BE2C (cell line): Measurements from ENCODE around the gene EVA1A.

Experiments
- DNase-seq: peaks from one replicate; pipeline ENCODE4 v3.0.0-alpha.2; 2020
- H3K27me3 ChIP-seq: fragments of 250-450 bp; sonication (Bioruptor Pico); 2 replicates; pipeline ENCODE4 v1.5.1; 2020; ENCODE audit warnings: mild to moderate bottlenecking
- H3K36me3 ChIP-seq: fragments of 250-450 bp; sonication (Bioruptor Pico); 2 replicates; pipeline ENCODE4 v1.5.1; 2020; ENCODE audit warnings: mild to moderate bottlenecking
- H3K4me1 ChIP-seq: fragments of 250-450 bp; sonication (Bioruptor Pico); 2 replicates; pipeline ENCODE4 v1.5.1; 2020
- H3K4me3 ChIP-seq: 2 replicates; pipeline ENCODE4 v1.5.1; 2011; ENCODE audit warnings: low read depth, low read length
- H3K9me3 ChIP-seq: fragments of 250-450 bp; sonication (Bioruptor Pico); 2 replicates; pipeline ENCODE4 v1.5.1; 2020
- TF ChIP-seq, protein P1 (sequence below): IDR thresholded peaks from 2 replicates; pipeline ENCODE4 v1.5.1; 2012; ENCODE audit warnings: mild to moderate bottlenecking, low read depth, low read length

The EVA1A gene

DNA sequence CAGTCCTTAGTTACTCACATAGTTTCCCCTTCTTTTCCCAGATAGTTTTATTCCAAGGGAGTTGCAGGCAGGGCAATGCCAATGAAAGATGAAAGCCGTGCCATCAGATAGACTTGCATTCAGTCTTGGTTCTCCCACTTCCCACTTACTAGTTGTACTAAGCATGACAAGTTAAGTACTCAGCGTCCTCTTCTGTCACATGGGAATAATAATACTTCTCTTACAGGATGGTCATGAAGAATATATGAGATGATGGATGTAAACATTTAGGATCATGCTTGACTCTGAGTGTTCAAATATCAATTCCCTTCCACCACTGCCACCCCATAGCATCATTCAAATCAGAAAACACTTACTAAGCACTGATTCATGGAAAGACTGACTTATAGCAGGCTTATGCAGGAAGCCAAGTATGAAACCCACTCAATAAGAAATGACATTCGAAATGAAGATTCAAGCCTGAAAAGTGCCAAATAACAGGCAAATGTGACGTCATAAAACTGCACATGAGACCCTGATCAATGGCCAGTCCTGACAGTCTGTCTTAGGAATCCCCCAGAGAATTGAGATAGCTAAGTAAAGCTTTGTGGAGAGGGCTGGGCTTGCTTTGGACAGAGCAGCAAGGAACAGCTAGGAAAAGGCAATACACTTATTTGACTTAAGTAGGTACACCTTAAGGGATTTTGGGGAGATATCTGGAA, 11.1 kb upstream of the EVA1A start:
- Histone ChIP-seq H3K36me3 (no peaks in the 10 kb centered on the region), H3K4me1 (no peaks in the 10 kb centered on the region), H3K9me3 (no peaks in the 10 kb centered on the region), H3K27me3 (no peaks in the 10 kb centered on the region), H3K4me3 (no peak overlapping the region)
- TF ChIP-seq, protein P1, sequence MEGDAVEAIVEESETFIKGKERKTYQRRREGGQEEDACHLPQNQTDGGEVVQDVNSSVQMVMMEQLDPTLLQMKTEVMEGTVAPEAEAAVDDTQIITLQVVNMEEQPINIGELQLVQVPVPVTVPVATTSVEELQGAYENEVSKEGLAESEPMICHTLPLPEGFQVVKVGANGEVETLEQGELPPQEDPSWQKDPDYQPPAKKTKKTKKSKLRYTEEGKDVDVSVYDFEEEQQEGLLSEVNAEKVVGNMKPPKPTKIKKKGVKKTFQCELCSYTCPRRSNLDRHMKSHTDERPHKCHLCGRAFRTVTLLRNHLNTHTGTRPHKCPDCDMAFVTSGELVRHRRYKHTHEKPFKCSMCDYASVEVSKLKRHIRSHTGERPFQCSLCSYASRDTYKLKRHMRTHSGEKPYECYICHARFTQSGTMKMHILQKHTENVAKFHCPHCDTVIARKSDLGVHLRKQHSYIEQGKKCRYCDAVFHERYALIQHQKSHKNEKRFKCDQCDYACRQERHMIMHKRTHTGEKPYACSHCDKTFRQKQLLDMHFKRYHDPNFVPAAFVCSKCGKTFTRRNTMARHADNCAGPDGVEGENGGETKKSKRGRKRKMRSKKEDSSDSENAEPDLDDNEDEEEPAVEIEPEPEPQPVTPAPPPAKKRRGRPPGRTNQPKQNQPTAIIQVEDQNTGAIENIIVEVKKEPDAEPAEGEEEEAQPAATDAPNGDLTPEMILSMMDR = no peak
- no peak for DNase-seq

DNA sequence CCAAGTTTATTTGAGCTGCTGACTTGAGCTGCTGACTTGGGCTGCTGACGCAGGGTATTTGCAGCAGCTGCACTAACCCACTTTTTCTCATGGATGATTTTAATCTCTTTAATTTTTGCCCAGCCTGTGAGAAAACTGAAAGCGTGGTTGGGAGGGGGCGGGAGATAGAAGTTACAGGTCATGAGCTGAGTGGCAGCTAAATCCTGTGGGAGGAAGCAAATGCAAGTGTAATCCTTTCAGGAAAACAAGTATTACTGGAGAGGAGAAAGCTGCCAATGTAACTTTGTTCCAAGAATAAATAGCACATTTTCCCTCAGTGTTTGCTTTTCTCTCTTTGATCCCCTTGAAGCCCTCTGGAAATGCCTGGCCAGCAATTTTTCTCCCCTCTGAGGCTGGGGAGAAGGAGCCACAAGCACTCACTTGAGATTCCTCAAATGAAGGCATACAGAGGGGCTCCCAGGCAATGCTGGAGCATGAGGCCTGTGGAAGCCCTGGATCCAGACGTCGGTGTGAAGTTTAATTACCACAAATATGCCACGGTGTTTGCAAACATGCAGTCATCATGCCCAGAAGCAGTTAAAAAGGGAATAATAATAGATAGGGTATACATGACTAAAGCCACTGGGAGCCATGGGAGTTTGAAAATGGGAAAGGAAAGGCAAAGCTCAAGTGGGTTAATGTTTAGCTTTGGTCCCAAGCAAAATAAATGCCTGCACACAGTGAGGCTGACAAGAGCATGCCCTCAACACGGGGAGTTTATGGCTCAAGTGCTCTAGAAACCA, 10.4 kb upstream of the EVA1A start:
- no peaks in the 10 kb centered on the region for H3K9me3 ChIP-seq
- DNase-seq = no peak
- H3K4me3 ChIP-seq = no peak overlapping the region
- H3K27me3 ChIP-seq = no peaks in the 10 kb centered on the region
- TF ChIP-seq, protein P1 = no peak
- H3K36me3 ChIP-seq = no peaks in the 10 kb centered on the region
- no peaks in the 10 kb centered on the region for H3K4me1 ChIP-seq

DNA sequence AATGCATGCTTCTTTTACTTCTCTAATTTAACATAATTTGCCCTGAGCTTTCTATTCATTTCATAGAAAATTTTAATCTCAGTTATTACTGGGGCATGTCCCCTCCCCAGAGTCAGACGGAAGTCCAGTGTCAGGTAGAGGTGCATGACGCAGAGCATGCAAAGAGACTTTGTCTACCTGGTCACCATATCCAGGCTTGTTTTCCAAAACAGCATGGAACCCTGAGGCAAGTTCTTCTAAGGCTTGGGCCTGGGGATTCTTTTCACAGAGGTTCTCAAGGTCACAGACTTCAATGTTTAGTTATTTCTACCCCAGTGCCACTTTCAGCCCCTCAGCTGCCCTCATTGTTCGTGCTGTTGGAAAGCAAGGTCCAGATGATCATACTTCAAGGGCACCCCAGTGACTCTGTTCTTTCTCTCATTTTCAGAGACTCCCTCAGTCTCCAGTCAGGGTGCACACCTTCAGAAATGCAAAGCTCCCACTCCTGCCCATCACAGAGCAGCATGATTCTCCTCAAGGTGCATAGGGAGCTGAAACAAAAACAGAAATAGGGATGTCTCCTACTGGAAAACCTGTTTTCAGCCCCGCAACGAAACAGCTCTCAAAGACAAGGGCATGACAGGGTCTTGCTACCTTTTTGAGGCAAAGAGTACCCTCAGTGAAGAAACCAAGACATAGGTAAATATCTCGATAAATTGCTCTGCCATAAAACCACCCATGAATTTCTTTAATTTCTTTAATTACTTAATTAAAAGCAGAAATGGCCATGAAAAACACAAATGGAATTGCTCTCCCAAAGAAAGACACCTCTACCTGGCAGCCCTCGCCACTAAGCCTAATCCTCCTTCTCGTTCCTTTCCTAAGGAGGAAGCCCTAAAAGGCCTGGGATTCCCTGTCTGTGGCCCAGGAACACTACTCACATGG, 9.5 kb upstream of the EVA1A start:
- H3K27me3 ChIP-seq = no peaks in the 10 kb centered on the region
- no peaks in the 10 kb centered on the region for H3K9me3 ChIP-seq
- no peak overlapping the region for H3K4me3 ChIP-seq
- no peaks in the 10 kb centered on the region for H3K4me1 ChIP-seq
- TF ChIP-seq, protein P1 = no peak
- no peaks in the 10 kb centered on the region for H3K36me3 ChIP-seq
- no peak for DNase-seq

DNA sequence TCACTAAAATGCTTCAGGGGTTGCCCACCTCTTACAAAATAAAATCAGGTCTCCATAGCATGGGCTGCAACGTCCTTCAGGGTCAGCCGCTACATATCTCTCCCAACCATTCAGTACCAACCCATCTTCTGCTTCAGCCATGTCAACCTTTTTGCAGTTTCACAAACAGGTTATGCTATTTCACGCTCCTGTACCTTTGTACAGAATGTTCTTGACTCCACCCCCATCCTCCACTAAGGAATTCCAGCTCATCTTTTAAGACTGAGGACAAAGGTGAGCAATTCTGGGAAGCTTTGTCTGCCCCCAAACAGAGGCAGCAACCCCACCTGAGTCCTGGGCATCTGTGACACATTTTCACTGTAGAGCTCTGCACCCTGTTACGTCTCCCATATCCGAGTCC, 8.8 kb upstream of the EVA1A start:
- H3K36me3 ChIP-seq = no peaks in the 10 kb centered on the region
- H3K9me3 ChIP-seq = no peaks in the 10 kb centered on the region
- H3K4me3 ChIP-seq = no peak overlapping the region
- H3K27me3 ChIP-seq = no peaks in the 10 kb centered on the region
- no peaks in the 10 kb centered on the region for H3K4me1 ChIP-seq
- DNase-seq = no peak
- TF ChIP-seq, protein P1 = no peak

DNA sequence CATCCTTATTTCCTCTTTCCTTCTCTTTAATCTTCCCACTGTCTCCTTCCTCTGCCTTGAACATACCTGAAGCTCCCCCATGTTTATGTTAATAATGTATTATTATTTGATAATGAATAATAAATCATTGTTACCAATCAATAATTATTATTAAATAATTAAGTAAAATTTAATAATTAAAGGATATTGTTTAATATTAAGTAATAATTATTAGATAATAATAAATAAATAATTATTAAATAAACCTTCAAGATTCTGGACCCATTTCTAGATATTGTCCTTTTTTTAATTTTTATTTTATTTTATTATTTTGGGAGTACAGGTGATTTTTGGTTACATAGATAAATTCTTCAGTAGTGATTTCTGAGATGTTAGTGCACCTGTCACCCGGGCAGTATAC, 7.4 kb upstream of the EVA1A start:
- Histone ChIP-seq H3K4me1 (no peaks in the 10 kb centered on the region), H3K4me3 (no peak overlapping the region), H3K36me3 (no peaks in the 10 kb centered on the region), H3K9me3 (no peaks in the 10 kb centered on the region), H3K27me3 (no peaks in the 10 kb centered on the region)
- TF ChIP-seq, protein P1 = no peak
- no peak for DNase-seq
